Measurements from ENCODE around the gene CYP2W1. TPM values are rescaled to one million over a fixed set of nuclear protein-coding genes. Genes with fewer than 3 reads are reported as not detected.

CYP2W1 gene
- total RNA-seq, 1 donor from 2014 or later: not detected

DNA sequence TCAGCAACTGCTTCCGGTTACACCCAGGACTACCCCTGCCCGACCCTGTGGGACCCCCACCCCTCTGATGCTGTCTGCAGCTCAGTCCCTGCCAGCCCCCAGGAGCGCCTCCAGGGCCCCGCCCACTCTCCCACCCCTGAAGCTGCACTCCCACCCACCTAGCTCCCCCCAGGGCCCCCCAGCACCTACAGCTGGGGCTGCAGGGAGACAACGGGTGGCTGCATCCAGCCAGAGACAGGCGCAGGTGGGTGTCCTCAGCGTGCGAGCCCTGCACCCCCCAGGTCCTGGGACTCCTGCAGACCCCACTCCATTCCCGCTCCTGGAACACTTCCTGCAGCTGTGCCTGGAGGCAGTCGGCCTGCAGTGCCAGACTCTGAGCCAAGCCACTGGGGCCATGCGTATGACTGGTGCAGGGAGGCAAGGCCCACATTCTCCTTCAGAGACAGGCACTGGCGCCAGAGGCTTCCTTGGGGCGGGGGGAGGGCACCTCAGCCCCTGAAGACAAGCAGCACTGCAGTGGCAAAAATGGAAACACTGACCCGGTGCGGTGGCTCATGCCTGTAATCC lies 6.1 kb downstream of the CYP2W1 start:
- H3K4me1 Mint-ChIP-seq (ENCODE audit: unreplicated experiment): peaks cover 2% of the 10 kb centered on the region
- H3K4me3 Mint-ChIP-seq (ENCODE audit: unreplicated experiment): no peak overlapping the region
- no peak overlapping the region for H3K27ac Mint-ChIP-seq (ENCODE audit: unreplicated experiment)
- DNase-seq (ENCODE audit: low spot score): no peak
- H3K9me3 Mint-ChIP-seq (ENCODE audit: unreplicated experiment): no peaks in the 10 kb centered on the region
- H3K27me3 Mint-ChIP-seq (ENCODE audit: unreplicated experiment): peaks cover 6% of the 10 kb centered on the region
- H3K36me3 Mint-ChIP-seq (ENCODE audit: low read depth, unreplicated experiment): no peaks in the 10 kb centered on the region
- TF ChIP-seq, protein P1, sequence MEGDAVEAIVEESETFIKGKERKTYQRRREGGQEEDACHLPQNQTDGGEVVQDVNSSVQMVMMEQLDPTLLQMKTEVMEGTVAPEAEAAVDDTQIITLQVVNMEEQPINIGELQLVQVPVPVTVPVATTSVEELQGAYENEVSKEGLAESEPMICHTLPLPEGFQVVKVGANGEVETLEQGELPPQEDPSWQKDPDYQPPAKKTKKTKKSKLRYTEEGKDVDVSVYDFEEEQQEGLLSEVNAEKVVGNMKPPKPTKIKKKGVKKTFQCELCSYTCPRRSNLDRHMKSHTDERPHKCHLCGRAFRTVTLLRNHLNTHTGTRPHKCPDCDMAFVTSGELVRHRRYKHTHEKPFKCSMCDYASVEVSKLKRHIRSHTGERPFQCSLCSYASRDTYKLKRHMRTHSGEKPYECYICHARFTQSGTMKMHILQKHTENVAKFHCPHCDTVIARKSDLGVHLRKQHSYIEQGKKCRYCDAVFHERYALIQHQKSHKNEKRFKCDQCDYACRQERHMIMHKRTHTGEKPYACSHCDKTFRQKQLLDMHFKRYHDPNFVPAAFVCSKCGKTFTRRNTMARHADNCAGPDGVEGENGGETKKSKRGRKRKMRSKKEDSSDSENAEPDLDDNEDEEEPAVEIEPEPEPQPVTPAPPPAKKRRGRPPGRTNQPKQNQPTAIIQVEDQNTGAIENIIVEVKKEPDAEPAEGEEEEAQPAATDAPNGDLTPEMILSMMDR (IDR thresholded peaks at IDR 0.05; ENCODE audit: unreplicated experiment): no peak

DNA sequence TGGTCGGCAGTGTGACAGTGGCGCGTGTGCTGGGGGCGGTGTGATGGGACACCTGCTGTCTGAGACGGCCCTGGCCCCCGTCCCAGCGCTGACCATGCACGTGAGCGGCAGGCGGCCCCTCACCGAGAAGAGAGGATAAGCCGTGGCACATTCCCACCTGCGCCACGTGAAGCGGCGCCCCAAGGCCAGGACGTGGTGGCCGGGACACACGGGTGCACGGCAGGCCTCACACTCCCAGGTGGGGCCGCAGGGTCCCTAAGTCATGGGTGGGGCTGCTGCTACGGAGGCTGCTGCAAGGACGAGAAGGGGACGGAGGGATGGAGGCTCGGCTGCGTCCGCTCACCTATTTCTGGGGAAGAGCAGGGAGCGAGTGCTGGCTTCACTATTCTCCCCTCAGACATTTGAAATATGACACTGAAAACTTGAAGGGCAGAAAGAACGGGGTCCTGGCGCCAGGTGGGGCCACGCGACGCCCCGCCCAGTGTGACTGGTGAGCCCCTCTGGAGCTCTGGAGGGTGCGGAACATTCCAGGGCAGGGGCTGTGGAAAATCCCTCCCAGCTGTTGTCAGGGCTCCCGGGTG lies 7.5 kb downstream of the CYP2W1 start:
- no peak overlapping the region for H3K4me3 Mint-ChIP-seq (ENCODE audit: unreplicated experiment)
- no peak for DNase-seq (ENCODE audit: low spot score)
- H3K36me3 Mint-ChIP-seq (ENCODE audit: low read depth, unreplicated experiment): no peaks in the 10 kb centered on the region
- peaks cover 2% of the 10 kb centered on the region for H3K4me1 Mint-ChIP-seq (ENCODE audit: unreplicated experiment)
- TF ChIP-seq, protein P1 (IDR thresholded peaks at IDR 0.05; ENCODE audit: unreplicated experiment): no peak
- no peak overlapping the region for H3K27ac Mint-ChIP-seq (ENCODE audit: unreplicated experiment)
- H3K27me3 Mint-ChIP-seq (ENCODE audit: unreplicated experiment): peaks cover 11% of the 10 kb centered on the region
- no peaks in the 10 kb centered on the region for H3K9me3 Mint-ChIP-seq (ENCODE audit: unreplicated experiment)

DNA sequence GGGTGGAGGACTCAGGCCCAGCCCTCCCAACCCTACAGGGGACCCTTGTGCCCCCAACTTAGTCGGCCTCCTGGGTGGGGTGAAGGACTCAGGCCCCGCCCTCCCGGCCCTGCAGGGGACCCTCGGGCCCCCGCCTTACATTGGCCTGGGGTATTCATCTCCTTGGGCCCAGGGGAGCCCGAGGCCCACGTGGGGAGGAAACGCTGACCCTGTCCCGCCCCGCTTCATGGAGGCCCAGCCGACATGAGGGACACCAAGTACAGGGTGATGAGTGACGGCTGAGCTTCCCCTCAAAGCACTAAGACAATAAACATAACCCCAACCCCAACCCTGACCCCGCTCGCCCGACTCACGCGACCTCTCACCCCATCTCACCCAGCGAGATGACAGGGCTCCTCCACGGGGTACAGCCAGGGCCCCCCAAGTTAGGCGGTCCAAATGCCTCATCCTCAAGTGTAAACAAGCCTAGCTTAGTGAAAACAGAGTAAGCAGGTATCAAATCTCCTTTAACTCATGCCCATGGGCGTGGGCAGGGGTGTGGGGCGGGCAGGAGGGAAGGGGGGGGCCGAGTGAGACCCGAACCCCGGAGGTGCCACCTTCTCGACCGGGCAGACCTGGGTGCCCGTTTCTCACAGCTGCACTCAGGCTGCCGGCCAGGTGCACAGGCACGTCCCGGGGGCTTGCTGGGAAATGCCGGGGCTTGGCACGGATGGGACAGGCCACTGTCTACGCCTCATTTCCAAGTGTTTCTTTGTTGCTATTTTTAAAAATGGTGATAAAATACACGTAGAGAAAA lies 8.2 kb downstream of the CYP2W1 start:
- Mint-ChIP-seq H3K27me3 (ENCODE audit: unreplicated experiment) (peaks cover 11% of the 10 kb centered on the region), H3K4me1 (ENCODE audit: unreplicated experiment) (peaks cover 2% of the 10 kb centered on the region), H3K4me3 (ENCODE audit: unreplicated experiment) (no peak overlapping the region), H3K27ac (ENCODE audit: unreplicated experiment) (no peak overlapping the region), H3K36me3 (ENCODE audit: low read depth, unreplicated experiment) (no peaks in the 10 kb centered on the region), H3K9me3 (ENCODE audit: unreplicated experiment) (no peaks in the 10 kb centered on the region)
- DNase-seq (ENCODE audit: low spot score): no peak
- TF ChIP-seq, protein P1 (IDR thresholded peaks at IDR 0.05; ENCODE audit: unreplicated experiment): no peak

DNA sequence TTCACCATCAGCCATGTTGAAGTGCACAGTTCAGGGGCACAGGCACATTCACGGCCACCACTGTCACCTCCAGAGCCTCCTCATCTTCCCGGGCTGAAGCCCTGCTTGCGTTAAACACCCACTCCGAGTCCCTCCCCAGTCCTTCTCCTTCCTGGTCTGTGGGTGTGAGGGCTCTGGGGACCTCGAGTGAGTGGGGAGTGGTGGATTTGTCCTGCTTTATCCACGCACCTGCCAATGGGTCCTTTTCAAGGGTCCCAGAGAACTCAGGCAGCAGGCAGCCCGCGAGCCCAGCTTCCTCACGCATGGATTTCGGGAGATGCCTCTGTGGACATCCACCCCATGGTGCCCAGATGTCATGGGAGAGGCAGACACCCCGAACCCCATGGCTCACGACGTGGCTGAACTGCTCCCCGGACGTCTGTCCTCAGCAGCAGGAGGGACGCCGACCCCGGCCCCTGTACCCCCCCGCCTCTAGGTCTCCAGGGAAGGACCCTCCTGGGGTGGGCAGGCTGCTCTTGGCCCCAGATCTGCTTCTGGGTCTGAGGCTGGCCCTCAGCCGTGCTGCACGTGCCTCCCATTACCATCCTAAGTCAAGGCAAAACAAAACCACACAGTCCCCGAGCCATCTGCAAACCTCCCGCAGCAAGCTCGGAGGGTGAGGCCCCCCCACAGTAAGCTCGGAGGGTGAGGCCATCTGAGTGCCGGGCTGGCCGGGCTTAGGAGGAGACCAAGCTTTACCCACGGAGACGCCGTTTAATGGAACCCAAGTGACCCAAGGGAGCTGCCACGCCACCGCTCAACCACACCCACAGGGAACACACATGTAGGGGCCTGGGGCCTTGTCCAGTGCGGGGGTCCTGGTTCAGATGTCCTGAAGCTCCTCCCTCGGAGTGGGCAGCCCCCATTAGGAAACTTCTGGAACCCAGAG lies 9.0 kb downstream of the CYP2W1 start:
- H3K4me3 Mint-ChIP-seq (ENCODE audit: unreplicated experiment): no peak overlapping the region
- H3K4me1 Mint-ChIP-seq (ENCODE audit: unreplicated experiment): peaks cover 2% of the 10 kb centered on the region
- no peak overlapping the region for H3K27ac Mint-ChIP-seq (ENCODE audit: unreplicated experiment)
- H3K27me3 Mint-ChIP-seq (ENCODE audit: unreplicated experiment): peaks cover 8% of the 10 kb centered on the region
- TF ChIP-seq, protein P1 (IDR thresholded peaks at IDR 0.05; ENCODE audit: unreplicated experiment): no peak
- no peaks in the 10 kb centered on the region for H3K36me3 Mint-ChIP-seq (ENCODE audit: low read depth, unreplicated experiment)
- DNase-seq (ENCODE audit: low spot score): no peak
- no peaks in the 10 kb centered on the region for H3K9me3 Mint-ChIP-seq (ENCODE audit: unreplicated experiment)

All from endothelial cell (in vitro differentiated cells).